IPS-15b (cell line): ENCODE data around the gene ITGAX.

Experiments
- H3K27me3 ChIP-seq: one replicate; pipeline ENCODE4 v1.6.1; 2013; ENCODE audit warnings: low read length; ENCODE audit not compliant: control insufficient read depth, insufficient read depth
- H3K36me3 ChIP-seq: one replicate; pipeline ENCODE4 v1.6.1; 2013; ENCODE audit warnings: low read length; ENCODE audit not compliant: control insufficient read depth, insufficient read depth
- H3K4me1 ChIP-seq: one replicate; pipeline ENCODE4 v1.6.1; 2013; ENCODE audit warnings: mild to moderate bottlenecking, low read length; ENCODE audit not compliant: control insufficient read depth, insufficient read depth
- H3K4me3 ChIP-seq: one replicate; pipeline ENCODE4 v1.5.1; 2013; ENCODE audit warnings: low read depth, low read length
- H3K9ac ChIP-seq: one replicate; pipeline ENCODE4 v1.6.1; 2013; ENCODE audit warnings: low read depth, mild to moderate bottlenecking, low read length
- H3K9me3 ChIP-seq: one replicate; pipeline ENCODE4 v1.6.1; 2013; ENCODE audit warnings: mild to moderate bottlenecking, low read length; ENCODE audit not compliant: control insufficient read depth, insufficient read depth

The ITGAX gene

DNA sequence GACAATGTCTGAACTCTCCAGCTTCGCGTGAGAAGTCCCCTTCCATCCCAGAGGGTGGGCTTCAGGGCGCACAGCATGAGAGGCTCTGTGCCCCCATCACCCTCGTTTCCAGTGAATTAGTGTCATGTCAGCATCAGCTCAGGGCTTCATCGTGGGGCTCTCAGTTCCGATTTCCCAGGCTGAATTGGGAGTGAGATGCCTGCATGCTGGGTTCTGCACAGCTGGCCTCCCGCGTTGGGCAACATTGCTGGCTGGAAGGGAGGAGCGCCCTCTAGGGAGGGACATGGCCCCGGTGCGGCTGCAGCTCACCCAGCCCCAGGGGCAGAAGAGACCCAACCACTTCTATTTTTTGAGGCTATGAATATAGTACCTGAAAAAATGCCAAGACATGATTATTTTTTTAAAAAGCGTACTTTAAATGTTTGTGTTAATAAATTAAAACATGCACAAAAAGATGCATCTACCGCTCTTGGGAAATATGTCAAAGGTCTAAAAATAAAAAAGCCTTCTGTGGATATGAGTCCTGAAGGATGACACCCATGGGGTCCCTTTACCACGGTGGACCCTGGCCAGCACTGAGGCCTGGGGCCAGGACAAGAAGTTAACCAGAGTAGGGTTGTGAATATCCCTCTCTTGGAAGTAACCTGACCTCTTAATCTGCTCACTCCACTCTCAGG, 27.6 kb downstream of the ITGAX start:
- no peak overlapping the region for H3K4me3 ChIP-seq
- no peaks in the 10 kb centered on the region for H3K36me3 ChIP-seq
- no peak overlapping the region for H3K9ac ChIP-seq
- H3K27me3 ChIP-seq = no peaks in the 10 kb centered on the region
- H3K4me1 ChIP-seq = no peaks in the 10 kb centered on the region
- no peaks in the 10 kb centered on the region for H3K9me3 ChIP-seq

DNA sequence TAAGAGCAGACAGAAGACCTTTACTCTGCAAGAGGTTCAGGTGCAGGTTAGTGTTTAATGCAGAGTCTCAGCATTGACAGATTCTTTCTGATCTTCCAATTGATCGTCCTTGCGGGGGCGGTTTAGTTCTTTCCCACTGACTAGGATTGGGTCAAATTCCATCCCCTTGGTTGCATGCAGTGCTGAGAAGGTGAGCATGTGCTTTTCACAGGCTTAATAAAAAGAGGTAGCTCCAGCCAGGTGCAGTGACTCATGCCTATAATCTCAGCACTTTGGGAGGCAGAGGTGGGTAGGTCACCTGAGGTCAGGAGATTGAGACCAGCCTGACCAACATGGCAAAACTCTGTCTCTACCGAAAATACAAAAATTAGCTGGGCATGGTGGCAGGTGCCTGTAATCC, 30.7 kb downstream of the ITGAX start:
- Histone ChIP-seq H3K4me3 (no peak overlapping the region), H3K36me3 (no peaks in the 10 kb centered on the region), H3K9me3 (no peaks in the 10 kb centered on the region), H3K4me1 (no peaks in the 10 kb centered on the region), H3K9ac (no peak overlapping the region), H3K27me3 (no peaks in the 10 kb centered on the region)

DNA sequence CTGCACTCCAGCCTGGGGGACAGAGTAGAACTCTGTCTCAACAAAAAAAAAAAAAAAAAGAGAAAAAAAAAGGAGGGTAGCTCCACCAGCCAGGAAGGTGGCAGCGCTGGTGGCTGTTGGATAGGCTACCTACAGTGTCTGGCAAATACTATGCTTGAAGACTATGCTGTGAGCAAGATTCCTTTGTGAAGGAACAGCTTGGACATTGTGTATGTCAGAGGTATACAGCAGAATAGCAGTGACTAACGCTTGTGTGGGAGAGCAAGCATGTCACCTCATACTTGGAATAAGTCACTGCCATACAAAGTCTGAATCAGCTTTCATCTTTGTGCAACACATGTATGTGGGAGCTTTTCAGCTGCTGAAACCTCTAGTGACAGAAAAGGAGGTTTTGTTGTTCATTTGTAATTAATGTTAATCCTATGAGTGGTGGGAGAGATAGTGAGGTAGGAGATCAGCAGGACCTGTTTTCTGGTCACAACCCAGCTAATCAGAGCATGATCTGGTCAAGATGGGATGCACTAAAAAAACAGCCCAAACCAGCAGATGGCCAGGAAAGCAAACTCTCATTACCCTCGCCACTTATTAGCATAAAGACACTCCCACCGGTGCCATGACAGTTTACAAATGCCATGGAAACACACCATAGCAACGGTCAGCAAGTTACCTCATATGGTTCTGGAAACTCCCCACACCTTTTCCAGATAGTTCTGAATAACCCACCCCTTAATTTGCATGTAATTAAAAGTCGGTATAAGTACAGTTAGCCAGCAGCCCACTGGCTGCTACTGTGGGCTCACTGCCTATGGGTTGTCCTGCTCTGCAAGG, 31.4 kb downstream of the ITGAX start:
- H3K4me1 ChIP-seq = no peaks in the 10 kb centered on the region
- no peak overlapping the region for H3K9ac ChIP-seq
- no peaks in the 10 kb centered on the region for H3K9me3 ChIP-seq
- no peaks in the 10 kb centered on the region for H3K27me3 ChIP-seq
- H3K4me3 ChIP-seq = no peak overlapping the region
- H3K36me3 ChIP-seq = no peaks in the 10 kb centered on the region

DNA sequence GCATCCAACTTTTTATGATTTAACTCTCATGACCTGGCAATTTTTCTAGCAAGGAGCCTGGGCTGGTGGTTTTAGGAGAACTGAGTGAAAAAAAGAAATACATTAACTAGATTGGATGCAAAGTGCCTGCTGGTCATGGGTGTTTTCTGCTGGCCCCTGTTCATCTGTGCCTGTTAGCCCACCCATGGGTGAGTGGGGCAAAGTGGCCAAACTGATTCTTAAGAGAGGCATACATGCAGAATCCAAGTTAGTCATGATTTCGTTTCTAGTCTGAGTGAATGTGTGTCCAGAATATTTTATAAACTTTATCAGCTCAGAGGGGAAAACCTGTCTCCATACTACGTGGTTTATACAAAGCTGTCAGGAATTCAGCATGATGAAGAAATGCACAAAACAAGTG, 33.6 kb downstream of the ITGAX start:
- H3K36me3 ChIP-seq = no peaks in the 10 kb centered on the region
- no peaks in the 10 kb centered on the region for H3K9me3 ChIP-seq
- H3K4me1 ChIP-seq = no peaks in the 10 kb centered on the region
- H3K9ac ChIP-seq = no peak overlapping the region
- H3K4me3 ChIP-seq = no peak overlapping the region
- H3K27me3 ChIP-seq = no peaks in the 10 kb centered on the region

DNA sequence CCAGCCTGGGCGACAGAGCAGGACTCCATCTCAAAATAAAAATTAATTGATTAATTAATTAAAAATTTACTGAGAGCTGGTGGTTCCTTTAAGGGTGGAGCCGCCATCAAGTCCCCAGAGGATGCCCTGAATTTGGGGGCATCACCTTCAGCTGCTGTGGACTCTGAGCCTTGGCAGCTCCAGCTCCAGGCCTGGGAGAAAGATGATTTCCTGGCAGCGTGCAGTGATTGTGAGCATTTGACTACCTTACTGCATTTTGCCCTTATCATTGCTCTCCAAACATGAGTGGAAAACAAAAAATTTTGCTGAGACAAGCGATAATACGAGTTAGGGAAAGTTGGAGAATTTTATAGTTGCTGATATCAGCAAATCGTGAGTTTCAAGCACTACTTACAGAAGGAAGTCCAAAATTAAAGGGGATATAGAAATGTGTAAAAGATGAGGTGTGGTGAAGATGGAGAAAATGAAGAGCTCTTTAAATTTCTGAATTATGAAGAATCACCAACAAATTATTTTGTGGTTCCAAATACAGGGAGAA, 35.6 kb downstream of the ITGAX start:
- Histone ChIP-seq H3K4me3 (no peak overlapping the region), H3K9ac (no peak overlapping the region), H3K4me1 (no peaks in the 10 kb centered on the region), H3K9me3 (no peaks in the 10 kb centered on the region), H3K27me3 (no peaks in the 10 kb centered on the region), H3K36me3 (no peaks in the 10 kb centered on the region)

DNA sequence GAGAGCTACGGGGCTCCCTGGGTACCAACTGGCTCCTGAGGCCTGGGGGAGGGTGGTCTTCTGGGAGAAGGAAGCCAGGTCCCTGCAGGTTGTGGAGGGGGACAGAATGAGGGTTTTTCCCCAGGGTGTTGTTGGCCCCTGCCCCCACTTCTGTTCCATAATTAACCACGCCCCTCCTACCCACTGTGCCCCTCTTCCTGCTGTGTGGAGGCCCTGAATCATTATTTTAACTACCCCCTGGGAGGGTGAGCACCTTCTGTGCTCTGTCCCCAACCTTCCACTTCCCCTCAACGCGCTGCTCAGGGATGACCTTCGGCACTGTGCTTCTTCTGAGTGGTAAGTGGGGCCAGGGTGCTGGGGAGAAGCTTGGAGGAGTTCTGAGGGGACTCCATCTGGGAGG, 38.1 kb downstream of the ITGAX start, which contains the start of gene ITGAD:
ITGAD (plus strand) TSS at position 280 of the 400 bp plus-strand sequence; CDS start at position 306, 26 bp downstream.
- no peaks in the 10 kb centered on the region for H3K36me3 ChIP-seq
- H3K4me1 ChIP-seq = no peaks in the 10 kb centered on the region
- no peaks in the 10 kb centered on the region for H3K27me3 ChIP-seq
- H3K9ac ChIP-seq = no peak within 1 kb of the TSS
- H3K4me3 ChIP-seq = no peak within 1 kb of the TSS
- no peaks in the 10 kb centered on the region for H3K9me3 ChIP-seq

DNA sequence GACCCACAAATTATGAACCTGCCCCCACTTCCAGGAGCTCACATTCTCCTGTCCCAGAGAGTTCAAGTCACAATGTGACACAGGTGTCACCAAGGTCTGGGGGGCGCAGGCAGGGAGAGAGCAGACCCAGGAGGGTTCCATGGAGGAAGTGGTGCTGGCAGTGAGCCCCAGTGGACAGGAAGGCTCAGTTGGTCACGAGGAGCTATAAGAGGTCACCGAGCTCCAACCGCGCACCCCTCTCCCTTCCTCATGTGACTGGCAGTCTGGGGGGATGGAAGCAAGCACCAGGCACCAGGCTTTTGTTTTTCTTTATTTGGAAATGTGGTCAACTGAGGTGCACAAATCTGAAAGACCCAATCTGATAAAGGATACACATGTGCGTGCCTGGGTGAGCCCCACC, 40.7 kb downstream of the ITGAX start:
- H3K9ac ChIP-seq = no peak overlapping the region
- H3K4me3 ChIP-seq = no peak overlapping the region
- no peaks in the 10 kb centered on the region for H3K36me3 ChIP-seq
- H3K27me3 ChIP-seq = no peaks in the 10 kb centered on the region
- no peaks in the 10 kb centered on the region for H3K4me1 ChIP-seq
- no peaks in the 10 kb centered on the region for H3K9me3 ChIP-seq

DNA sequence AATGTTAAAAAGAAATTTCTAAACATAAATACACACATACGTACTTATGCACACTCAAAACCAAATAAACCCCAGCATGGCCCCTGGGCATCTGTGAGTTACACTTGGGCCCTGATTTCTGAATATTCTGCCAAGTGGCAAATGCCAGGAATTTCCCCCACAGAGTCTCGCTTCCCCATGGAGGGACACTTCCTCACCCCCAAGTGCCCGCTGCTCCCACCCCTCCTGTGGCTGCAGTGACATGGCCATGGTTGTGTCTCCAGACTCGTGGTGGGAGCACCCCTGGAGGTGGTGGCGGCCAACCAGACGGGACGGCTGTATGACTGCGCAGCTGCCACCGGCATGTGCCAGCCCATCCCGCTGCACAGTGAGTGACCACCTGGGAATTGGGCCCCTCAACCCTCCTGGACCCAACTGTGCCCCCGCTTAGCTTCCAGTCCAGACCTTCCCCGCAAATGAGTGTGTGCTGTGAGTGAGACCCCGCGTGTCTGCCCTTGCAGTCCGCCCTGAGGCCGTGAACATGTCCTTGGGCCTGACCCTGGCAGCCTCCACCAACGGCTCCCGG, 42.2 kb downstream of the ITGAX start:
- Histone ChIP-seq H3K9ac (no peak overlapping the region), H3K4me3 (no peak overlapping the region), H3K27me3 (no peaks in the 10 kb centered on the region), H3K36me3 (no peaks in the 10 kb centered on the region), H3K9me3 (no peaks in the 10 kb centered on the region), H3K4me1 (no peaks in the 10 kb centered on the region)

DNA sequence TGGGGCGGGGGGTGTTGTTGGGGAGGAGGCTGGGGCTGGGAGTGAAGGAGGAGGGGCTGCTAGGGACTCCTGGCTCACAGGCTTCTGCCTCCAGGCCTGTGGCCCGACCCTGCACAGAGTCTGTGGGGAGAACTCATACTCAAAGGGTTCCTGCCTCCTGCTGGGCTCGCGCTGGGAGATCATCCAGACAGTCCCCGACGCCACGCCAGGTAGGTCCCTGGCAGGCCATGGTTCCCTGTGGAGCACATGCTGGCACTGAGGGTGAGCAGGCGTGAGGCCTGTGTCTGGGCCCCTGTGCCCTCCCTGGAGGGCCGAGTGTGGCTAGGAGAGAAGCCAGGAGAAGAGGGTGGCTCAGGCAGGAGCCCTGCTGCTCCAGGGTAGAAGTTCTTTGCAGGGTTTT, 42.7 kb downstream of the ITGAX start:
- H3K36me3 ChIP-seq = no peaks in the 10 kb centered on the region
- no peaks in the 10 kb centered on the region for H3K27me3 ChIP-seq
- no peak overlapping the region for H3K4me3 ChIP-seq
- no peak overlapping the region for H3K9ac ChIP-seq
- H3K9me3 ChIP-seq = no peaks in the 10 kb centered on the region
- no peaks in the 10 kb centered on the region for H3K4me1 ChIP-seq

DNA sequence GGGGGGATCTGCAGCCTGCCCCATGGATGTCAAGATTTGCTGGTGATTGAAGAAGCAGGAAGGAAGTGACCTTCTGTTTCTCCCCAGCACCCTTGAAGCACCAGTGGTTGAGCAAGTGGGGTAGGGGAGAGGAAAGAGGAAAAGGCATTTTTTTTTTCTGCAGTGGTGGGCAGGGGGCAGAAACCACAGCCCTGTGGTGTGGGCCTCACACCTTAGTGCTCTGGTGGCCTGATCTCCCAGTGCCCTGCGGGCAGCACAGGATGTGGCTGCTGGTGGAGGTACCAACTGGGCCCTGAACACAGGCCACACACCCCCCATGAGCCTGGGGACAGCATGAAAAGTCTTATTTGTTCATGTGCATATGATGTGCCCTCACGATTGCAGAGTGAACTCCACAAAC, 45.2 kb downstream of the ITGAX start:
- Histone ChIP-seq H3K36me3 (no peaks in the 10 kb centered on the region), H3K4me3 (no peak overlapping the region), H3K27me3 (no peaks in the 10 kb centered on the region), H3K9me3 (no peaks in the 10 kb centered on the region), H3K4me1 (no peaks in the 10 kb centered on the region), H3K9ac (no peak overlapping the region)

DNA sequence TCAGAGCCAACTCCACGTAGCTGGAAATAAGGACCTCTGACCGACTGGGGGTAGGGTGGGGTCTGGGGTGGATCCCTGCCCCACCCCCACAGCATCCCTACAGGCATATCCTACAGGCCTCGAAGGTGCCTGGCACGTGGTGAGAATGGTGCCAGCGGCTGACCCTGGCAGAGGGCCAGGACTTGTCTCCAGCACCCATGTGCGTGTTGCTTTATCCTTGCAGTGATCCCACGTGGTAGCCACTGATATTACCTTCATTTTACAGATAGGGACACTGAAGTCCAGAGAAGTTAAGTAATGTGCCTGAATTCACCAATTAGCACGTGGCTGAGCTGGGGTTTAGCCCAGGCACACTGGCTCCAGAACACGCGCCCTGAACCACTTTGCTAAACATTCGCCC, 46.5 kb downstream of the ITGAX start:
- Histone ChIP-seq H3K4me1 (no peaks in the 10 kb centered on the region), H3K4me3 (no peak overlapping the region), H3K36me3 (no peaks in the 10 kb centered on the region), H3K9me3 (no peaks in the 10 kb centered on the region), H3K27me3 (no peaks in the 10 kb centered on the region), H3K9ac (no peak overlapping the region)

DNA sequence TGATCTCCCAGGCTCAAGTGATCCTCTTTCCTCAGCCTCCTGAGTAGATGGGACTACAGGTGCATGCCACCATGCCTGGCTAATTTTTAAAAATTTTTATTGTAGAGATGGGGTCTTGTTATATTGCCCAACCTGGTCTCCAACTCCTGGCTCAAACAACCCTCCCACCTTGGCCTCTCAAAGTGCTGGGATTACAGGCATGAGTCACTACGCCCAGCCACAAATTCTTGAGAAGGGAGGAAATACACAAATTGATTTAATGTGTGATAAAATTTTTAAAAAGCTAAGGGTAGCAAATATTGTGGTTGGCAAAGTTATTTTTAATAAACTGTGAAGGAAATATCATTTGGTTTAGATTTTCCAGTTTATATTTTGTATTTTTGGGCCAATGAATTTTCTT, 47.7 kb downstream of the ITGAX start:
- no peaks in the 10 kb centered on the region for H3K27me3 ChIP-seq
- no peak overlapping the region for H3K9ac ChIP-seq

More for the DNA sequence above, 47.7 kb downstream of the ITGAX start:
- Histone ChIP-seq H3K4me3 (no peak overlapping the region), H3K36me3 (no peaks in the 10 kb centered on the region), H3K9me3 (no peaks in the 10 kb centered on the region), H3K4me1 (no peaks in the 10 kb centered on the region)
